KG1 (cell line): ENCODE measurements around the gene ISL2.

Experiments
- DNase-seq: peaks from one replicate; lab custom pipeline; 2025; lab: John Stamatoyannopoulos, UW

The ISL2 gene

GRCh38 chr15:76342058-76342381, 5.4 kb downstream of the ISL2 start:
- no peak for DNase-seq

DNA sequence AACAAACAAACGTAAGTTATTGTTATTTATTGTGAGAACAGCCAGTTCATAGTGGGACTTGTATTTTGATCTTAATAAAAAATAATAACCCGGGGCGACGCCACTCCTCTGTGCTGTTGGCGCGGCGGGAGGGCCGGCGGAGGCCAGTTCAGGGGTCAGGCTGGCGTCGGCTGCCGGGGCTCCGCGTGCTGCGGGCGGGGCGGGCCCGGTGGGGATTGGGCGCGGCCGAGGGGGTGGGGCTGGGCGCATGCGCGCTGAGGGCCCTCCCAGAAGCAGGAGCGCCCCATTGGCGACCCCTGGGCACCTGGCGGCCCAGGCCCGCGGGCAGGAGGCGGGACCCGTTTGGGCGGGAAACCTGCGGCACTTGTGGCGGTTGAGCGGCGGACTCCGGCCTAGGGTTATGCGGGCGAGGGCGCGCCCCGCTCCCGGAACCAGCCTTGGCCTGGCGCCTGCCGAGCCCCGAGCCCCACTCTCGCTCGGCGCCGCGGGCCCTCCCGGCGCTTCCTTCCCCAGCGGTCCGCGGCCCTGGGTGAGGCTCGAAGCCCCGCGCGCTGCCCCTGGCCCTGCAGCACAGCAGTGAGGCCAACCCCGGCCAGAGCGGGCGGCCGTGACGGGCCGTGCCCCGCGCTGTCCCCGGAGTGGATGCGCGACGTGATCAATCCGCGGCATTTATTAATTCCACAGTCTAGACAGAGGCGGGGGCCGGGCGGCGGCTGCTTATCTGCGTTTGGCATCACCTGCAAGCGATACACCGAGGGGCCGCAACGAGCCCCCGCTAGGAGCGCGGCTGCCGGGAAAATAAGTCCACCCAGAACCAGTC, 6.0 kb downstream of the ISL2 start:
- DNase-seq: no peak

DNA sequence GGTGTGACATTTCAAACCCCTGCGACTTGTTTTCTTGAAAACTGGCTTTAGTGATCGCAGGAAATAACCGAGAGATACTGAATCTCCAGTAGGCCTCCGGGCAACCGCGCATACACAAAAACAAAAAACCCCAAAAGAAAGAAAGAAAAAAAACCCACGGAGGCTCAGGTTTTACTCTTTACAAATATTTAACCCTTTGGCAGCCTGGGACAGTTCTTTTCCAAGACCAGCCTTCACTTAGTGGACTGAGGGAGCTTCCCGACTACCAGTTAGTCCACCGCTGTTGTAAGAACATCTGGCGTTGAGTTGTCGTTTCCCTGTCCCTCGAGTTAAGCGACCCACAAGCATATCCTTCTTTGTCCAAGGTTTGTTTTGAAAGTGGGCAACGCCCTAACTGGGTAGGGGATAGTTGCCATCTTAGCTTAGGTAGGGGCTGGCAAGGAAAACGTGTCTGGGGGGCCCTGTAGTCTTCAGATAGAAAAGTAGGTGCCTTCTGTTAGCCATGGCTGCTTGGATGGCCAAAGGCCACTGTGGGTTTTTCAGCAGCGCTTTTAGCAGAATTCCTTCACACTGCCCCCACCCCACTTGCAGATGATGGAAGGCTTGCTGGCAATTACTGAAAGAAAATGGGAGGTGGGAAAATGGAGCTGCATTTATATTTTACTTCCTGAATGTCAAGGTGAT, 6.9 kb downstream of the ISL2 start:
- no peak for DNase-seq

GRCh38 chr15:76344893-76345582, 8.5 kb downstream of the ISL2 start:
- no peak for DNase-seq

DNA sequence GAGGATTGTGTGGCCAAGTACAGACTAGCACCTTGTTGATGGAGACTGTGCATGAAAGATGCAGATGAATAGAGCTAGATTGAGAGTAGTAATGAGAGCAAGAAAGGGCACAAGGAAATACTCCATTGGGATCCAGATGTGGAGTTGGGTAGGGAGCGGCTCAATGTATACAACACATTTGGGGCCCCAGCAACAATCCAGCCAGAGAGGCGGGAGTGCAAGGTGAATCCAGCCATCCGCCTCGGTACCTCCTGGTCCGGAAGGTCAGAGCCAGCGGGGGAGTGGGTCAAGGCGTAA, 9.0 kb downstream of the ISL2 start:
- DNase-seq: no peak

GRCh38 chr15:76345880-76346668, 9.5 kb downstream of the ISL2 start:
- DNase-seq: no peak

DNA sequence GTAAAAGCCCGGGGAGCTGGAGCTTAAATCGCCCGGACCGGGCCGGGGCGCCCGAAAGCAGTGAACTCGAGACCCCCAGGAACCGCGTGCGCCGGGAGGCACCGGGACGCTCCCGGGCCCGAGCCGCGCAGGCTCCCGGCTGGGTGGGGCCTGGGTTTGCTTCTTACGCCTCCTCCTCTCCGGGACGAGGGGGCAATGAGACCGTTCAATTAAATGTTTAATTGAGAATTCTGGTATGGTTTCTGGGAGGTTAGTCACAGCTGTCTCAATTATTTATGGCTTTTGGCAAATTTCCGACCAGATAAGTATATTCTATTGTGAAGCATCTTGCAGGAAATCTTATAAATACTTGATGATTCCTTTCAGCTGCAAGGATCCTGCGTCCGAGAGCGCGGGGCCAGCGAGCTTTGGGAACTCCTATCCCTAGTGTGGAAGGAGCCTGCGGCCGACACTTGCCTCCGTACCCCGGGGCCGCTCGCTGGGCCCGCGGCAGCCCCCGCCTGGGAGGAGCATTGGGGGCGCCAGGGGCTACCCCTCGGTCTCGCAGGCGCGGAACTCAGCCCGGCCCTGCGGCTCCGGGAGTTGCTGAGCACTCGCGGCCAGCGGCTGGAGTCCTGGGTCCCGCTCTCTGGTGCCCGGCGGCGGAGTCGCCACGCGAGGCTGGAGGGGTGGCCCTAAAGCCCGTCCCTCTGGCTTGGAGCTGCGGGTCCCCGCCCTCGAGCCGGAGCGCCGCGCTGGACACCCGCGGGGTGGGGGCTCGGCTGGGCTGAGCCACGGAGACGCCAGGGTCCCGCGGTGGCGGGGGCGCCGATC, 10.3 kb downstream of the ISL2 start:
- DNase-seq: no peak

DNA sequence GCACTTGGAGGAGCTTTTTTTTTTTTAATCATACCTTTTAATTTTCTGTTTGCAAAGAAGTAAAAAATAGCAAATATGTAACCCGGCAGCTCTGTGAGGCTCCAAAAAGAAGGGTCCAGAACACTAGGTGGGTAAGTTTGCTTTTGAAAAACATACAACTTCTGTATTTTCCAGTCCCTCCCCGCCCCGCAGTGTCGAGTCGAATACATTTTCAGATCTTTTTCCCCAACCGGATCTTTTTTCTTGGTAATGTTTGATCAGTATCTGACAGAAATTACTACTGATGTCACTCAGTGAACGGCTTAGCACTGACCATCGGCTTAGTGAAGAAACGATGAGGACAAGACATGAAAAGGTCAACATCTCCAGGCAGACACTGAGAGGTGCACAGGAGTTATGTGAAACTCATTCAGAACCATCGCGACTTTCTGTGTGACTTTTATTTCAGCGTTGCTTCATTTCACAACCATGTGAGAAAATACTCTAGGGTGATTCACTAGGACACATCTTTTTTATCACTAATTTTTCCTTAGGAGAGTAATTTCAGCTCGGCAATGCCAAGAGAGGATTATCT, 11.0 kb downstream of the ISL2 start:
- no peak for DNase-seq

DNA sequence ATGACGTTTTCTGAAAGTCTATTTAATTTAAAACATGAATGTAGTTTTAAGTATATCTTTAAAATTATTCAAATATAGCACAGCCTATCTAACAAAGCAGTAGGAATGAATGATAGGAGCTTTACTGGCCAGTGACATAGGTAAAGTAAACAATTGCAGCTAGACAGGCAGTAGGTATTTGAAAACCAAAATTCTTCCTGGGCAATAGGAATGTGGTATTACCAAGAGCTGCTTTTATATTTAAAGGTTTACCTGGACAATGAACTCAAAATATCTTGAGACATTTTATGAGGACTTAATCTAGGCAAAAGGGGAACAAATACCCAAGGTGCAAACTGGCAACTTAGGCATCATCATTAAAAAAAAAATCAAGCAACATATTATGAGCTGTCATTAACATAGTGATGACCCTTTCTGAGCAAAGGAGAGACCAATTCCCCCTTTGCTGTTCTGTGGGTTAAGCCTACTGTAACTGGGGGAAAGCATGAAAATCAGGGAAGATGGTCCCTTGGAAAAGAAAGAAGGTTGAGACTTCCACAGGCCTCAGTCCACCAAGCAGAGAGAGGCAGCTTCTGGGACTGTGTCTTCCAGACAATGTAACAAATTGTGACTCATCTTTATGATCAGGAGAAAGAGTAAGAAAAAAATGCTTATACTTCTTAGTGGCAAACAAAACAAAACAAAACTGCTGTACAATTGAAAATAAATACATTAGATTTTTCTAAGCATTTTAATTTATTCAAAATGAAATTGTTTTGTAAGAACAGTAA, 12.9 kb downstream of the ISL2 start:
- DNase-seq: no peak

GRCh38 chr15:76353023-76353577, 16.5 kb downstream of the ISL2 start:
- no peak for DNase-seq

- DNase-seq: no peak
Observed at GRCh38 chr15:76353903-76354302, 17.3 kb downstream of the ISL2 start.

GRCh38 chr15:76354823-76355440, 18.4 kb downstream of the ISL2 start:
- no peak for DNase-seq

GRCh38 chr15:76358453-76358852, 21.9 kb downstream of the ISL2 start:
- DNase-seq: no peak

- DNase-seq: no peak
Observed at GRCh38 chr15:76359152-76359551, 22.6 kb downstream of the ISL2 start.

- no peak for DNase-seq
Observed at GRCh38 chr15:76360416-76360815, 23.8 kb downstream of the ISL2 start.

DNA sequence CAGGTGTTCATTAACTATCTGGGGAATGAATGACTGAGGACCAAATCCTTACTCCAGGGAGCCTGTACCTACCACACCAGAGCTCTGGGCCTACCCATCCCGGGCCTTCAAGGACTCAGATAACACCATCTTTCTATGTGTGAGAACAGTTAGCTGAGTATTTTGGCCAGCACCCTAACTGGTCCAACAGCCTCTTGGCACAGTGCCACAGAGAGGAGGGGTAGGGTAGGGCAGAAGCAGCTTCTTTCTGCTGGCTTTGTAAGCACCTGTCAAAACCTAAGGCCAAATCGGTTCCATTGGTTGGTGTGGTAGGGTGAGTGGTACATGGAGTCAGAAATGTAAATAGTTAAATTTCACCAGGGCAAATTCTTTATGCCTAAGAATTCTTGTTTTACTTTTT, 26.7 kb downstream of the ISL2 start:
- no peak for DNase-seq

GRCh38 chr15:76366714-76367113, 30.1 kb downstream of the ISL2 start:
- DNase-seq: no peak

DNA sequence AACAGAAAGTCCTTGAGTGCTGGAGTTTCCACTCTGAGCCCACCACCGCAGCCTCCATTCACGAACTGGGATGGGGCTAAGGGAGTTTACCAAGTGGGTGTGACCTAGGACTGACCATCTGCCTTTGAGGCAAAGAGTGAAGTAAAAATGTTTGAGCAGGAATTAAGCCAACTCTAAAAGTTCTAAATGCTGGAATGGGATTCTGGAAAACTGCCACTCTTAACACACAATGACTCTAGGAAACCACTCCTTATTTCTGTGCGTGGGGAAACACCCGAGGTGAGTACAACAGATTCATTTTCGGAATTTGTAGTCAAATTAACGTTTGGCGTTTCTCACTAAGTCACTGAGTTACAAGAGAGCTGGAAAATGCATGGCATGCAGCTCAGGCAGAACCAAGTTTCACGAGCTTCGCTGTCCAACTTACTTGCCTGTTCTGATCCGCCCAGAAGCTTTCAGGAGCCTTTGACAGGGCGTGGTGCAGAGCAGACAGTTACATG, 31.6 kb downstream of the ISL2 start:
- no peak for DNase-seq

- no peak for DNase-seq
Observed at GRCh38 chr15:76376029-76376428, 39.5 kb downstream of the ISL2 start.

DNA sequence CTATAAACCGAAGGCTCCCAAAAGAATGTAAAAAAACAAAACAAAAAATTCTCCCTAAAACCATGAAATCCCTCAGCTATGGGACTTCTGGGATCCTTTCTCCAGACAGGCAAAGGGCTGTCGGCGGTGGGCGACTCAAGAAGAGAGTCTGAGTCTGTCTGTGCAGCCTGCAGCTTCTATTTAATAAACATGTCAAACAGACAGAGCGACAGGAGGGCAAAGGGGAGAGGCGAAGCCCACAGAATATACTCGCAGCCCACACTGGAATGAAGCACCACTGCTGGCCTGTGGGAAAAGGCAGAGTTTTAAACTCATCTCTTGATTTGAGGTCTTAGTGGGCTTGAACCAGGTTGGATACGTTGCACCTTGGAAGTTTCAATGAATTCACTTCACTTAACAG, 40.2 kb downstream of the ISL2 start:
- DNase-seq: no peak
